HCT116 (cell line): ENCODE results near the gene SDK1. TPM values are rescaled to one million over a fixed set of nuclear protein-coding genes. Genes with fewer than 3 reads are reported as not detected.

Experiments used
- ATAC-seq: fragments of 200-7000 bp; cut with Tn5 transposase; 2 replicates; pipeline ENCODE4 v1.9.1; 2020; ENCODE audit warnings: mild to moderate bottlenecking, moderate library complexity
- BruUV-seq: library from RNA; stranded (reverse); fragments of 400-500 nt; replicated peaks from 2 replicates; lab custom pipeline; 2021; lab: Mats Ljungman, UMichigan
- CTCF ChIA-PET: fragments of 300-600 bp; sonication (Branson Sonifier 250); formaldehyde crosslinking; loops from one replicate; lab custom pipeline; 2021; ENCODE audit warnings: antibody characterized with exemption; lab: Charles Lee
- POLR2A ChIA-PET: fragments of 300-600, 350-600 bp; sonication (Branson Sonifier 250); formaldehyde crosslinking; loops from one replicate; lab custom pipeline; 2021; ENCODE audit warnings: antibody characterized with exemption; lab: Charles Lee
- RAD21 ChIA-PET, 2 experiments: fragments of 300-600 bp; sonication (Branson Sonifier 250); formaldehyde crosslinking; loops; one replicate each; lab custom pipeline; 2023; ENCODE audit warnings: low total read pairs in 2 of 2; ENCODE audit not compliant: uncharacterized antibody in 2 of 2, unreplicated experiment in 2 of 2, low non-redundant PET in 1 of 2; lab: Charles Lee
- DNase-seq: peaks from one replicate; pipeline ENCODE4 v3.0.0-alpha.2; 2010; ENCODE audit warnings: low read depth, low spot score
- H2AFZ ChIP-seq: fragments of 200-600 bp; shearing (Covaris generic), sonication (generic); 2 replicates; pipeline ENCODE4 v1.6.1; 2017; ENCODE audit warnings: low read depth, mixed run types, mixed read lengths, antibody characterized with exemption, low read length; ENCODE audit not compliant: poor library complexity, severe bottlenecking
- H3K27ac ChIP-seq: 2 replicates; pipeline ENCODE4 v1.5.1; 2012; ENCODE audit warnings: low read depth, low read length
- H3K27me3 ChIP-seq: fragments of 200-600 bp; sonication (generic); 2 replicates; pipeline ENCODE4 v1.6.1; 2016; ENCODE audit warnings: mixed run types, low read length, mixed read lengths; ENCODE audit not compliant: insufficient read depth
- H3K36me3 ChIP-seq, 2 experiments: fragments of 200-500 bp in 1 of 2; fragments of 200-600 bp in 1 of 2; sonication (Bioruptor generic) in 1 of 2; sonication (generic) in 1 of 2; 2 replicates each; pipeline versions ENCODE4 v1.5.1 to v1.6.1; 2014 to 2016; ENCODE audit warnings: low read length in 2 of 2, inconsistent platforms in 1 of 2, mixed read lengths in 1 of 2, mixed run types in 1 of 2; ENCODE audit not compliant: insufficient read depth in 2 of 2, control insufficient read depth in 1 of 2
- H3K4me1 ChIP-seq, 2 experiments: fragments of 200-600 bp in 1 of 2; sonication (generic) in 1 of 2; 2 replicates each; pipeline versions ENCODE4 v1.5.1 to v1.6.1; 2012 to 2017; ENCODE audit warnings: low read length in 2 of 2, inconsistent platforms in 1 of 2, mild to moderate bottlenecking in 1 of 2, mixed read lengths in 1 of 2, mixed run types in 1 of 2, moderate library complexity in 1 of 2; ENCODE audit not compliant: insufficient read depth in 2 of 2, control insufficient read depth in 1 of 2
- H3K4me2 ChIP-seq: fragments of 200-600 bp; sonication (generic); 2 replicates; pipeline ENCODE4 v1.6.1; 2017; ENCODE audit warnings: mixed run types, low read length, mixed read lengths
- H3K4me3 ChIP-seq, 2 experiments: fragments of 200-600 bp in 1 of 2; sonication (generic) in 1 of 2; replicated peaks in 1 of 2; 2 replicates each; pipeline ENCODE4 v1.5.1; 2011 to 2016; ENCODE audit warnings: low read length in 2 of 2, control low read depth in 1 of 2, low read depth in 1 of 2, mild to moderate bottlenecking in 1 of 2, mixed read lengths in 1 of 2, mixed run types in 1 of 2
- H3K79me2 ChIP-seq: fragments of 200-600 bp; sonication (generic); 2 replicates; pipeline ENCODE4 v1.6.1; 2017; ENCODE audit warnings: mild to moderate bottlenecking, mixed run types, low read length, moderate library complexity, mixed read lengths; ENCODE audit not compliant: insufficient read depth
- H3K9ac ChIP-seq: fragments of 200-600 bp; sonication (generic); 2 replicates; pipeline ENCODE4 v1.6.1; 2016; ENCODE audit warnings: low read length, mixed read lengths
- H3K9me2 ChIP-seq: fragments of 200-600 bp; sonication (generic), shearing (Covaris generic); 2 replicates; pipeline ENCODE4 v1.6.1; 2017; ENCODE audit warnings: mixed run types, mild to moderate bottlenecking, moderate library complexity; ENCODE audit not compliant: insufficient read depth
- H3K9me3 ChIP-seq, 2 experiments: fragments of 200-500 bp in 1 of 2; fragments of 200-600 bp in 1 of 2; sonication (Bioruptor generic) in 1 of 2; sonication (generic) in 1 of 2; 2 replicates each; pipeline ENCODE4 v1.6.1; 2014 to 2017; ENCODE audit warnings: low read length in 2 of 2, mixed read lengths in 2 of 2, inconsistent platforms in 1 of 2, low read depth in 1 of 2, mild to moderate bottlenecking in 1 of 2, mixed run types in 1 of 2, moderate library complexity in 1 of 2; ENCODE audit not compliant: control insufficient read depth in 1 of 2, insufficient read depth in 1 of 2
- H4K20me1 ChIP-seq: fragments of 200-600 bp; sonication (generic), shearing (Covaris generic); 2 replicates; pipeline ENCODE4 v1.6.1; 2017; ENCODE audit warnings: mixed run types, mild to moderate bottlenecking, moderate library complexity; ENCODE audit not compliant: insufficient read depth
- ATF3 ChIP-seq: IDR thresholded peaks from 2 replicates; pipeline ENCODE4 v1.6.1; 2012
- CTCF ChIP-seq, 3 experiments: fragments of 200-600 bp in 1 of 3; sonication (generic) in 1 of 3; IDR thresholded peaks in 2 of 3; conservative IDR thresholded peaks in 1 of 3; 2 replicates each; pipeline ENCODE4 v1.5.1; 2012 to 2017; ENCODE audit warnings: low read depth in 2 of 3, low read length in 2 of 3, antibody characterized with exemption in 1 of 3, borderline replicate concordance in 1 of 3, control low read depth in 1 of 3, mild to moderate bottlenecking in 1 of 3, mixed read lengths in 1 of 3, mixed run types in 1 of 3, moderate library complexity in 1 of 3; ENCODE audit not compliant: insufficient read depth in 1 of 3
- ELF1 ChIP-seq: IDR thresholded peaks from 2 replicates; pipeline ENCODE4 v1.6.1; 2012; ENCODE audit warnings: low read depth, borderline replicate concordance
- EZH2 ChIP-seq: fragments of 200-600 bp; sonication (generic); IDR thresholded peaks from 2 replicates; pipeline ENCODE4 v1.6.1; 2017; ENCODE audit warnings: antibody characterized with exemption, mixed run types
- EZH2phosphoT487 ChIP-seq: fragments of 200-600 bp; IDR thresholded peaks from 2 replicates; pipeline ENCODE4 v1.6.1; 2018; ENCODE audit warnings: antibody characterized with exemption, borderline replicate concordance
- SP1 ChIP-seq: IDR thresholded peaks from 2 replicates; pipeline ENCODE4 v1.6.1; 2012; ENCODE audit warnings: low read depth
- SRF ChIP-seq: IDR thresholded peaks from 2 replicates; pipeline ENCODE4 v1.6.1; 2012; ENCODE audit warnings: low read depth
- TCF7L2 ChIP-seq: IDR thresholded peaks from 2 replicates; pipeline ENCODE4 v1.7.0; 2011; ENCODE audit warnings: borderline replicate concordance, inconsistent platforms; ENCODE audit not compliant: insufficient read depth, insufficient read length; ENCODE audit errors: extremely low read depth
- YY1 ChIP-seq: IDR thresholded peaks from 2 replicates; pipeline ENCODE4 v1.6.1; 2011; ENCODE audit warnings: low read length, low read depth, moderate library complexity, mild to moderate bottlenecking; ENCODE audit not compliant: insufficient replicate concordance; ENCODE audit errors: extremely low read depth
- ZBTB33 ChIP-seq: IDR thresholded peaks from 2 replicates; pipeline ENCODE4 v1.6.1; 2011; ENCODE audit warnings: mild to moderate bottlenecking, low read length, moderate library complexity; ENCODE audit not compliant: insufficient replicate concordance; ENCODE audit errors: extremely low read depth
- ZNF274 ChIP-seq: fragments of 200-500 bp; sonication (Bioruptor generic); IDR thresholded peaks from 2 replicates; pipeline ENCODE4 v1.6.1; 2014; ENCODE audit warnings: mild to moderate bottlenecking, low read depth, low read length, inconsistent platforms
- intact Hi-C: fragments of 100-400 bp; cut with micrococcal nuclease; formaldehyde crosslinking; loops from 2 replicates; pipeline ENCODE4 v1.10.0; 2022
- total RNA-seq: library from RNA; stranded (reverse); gene quantifications from one replicate; pipeline ENCODE4 v1.2.1, GENCODE V29; 2021; ENCODE audit not compliant: unreplicated experiment

Gene SDK1
- total RNA-seq, 1 experiment from 2014 or later: 0.05 TPM

GRCh38 chr7:4240520-4241303, 939.7 kb downstream of the SDK1 start:
- RAD21 ChIA-PET: no interaction called here
- POLR2A ChIA-PET: no interaction called here
- H3K9ac ChIP-seq: no peak overlapping the region
- H3K27me3 ChIP-seq: no peaks in the 10 kb centered on the region
- ATAC-seq (no peak), DNase-seq (no peak)
- intact Hi-C loops: no loop called here
- no peaks in the 10 kb centered on the region for H3K36me3 ChIP-seq
- H2AFZ ChIP-seq: no peak overlapping the region
- H3K4me3 ChIP-seq: no peak overlapping the region
- H3K9me3 ChIP-seq: no peaks in the 10 kb centered on the region; a peak in 1 of 4 replicates
- no TSS peak for BruUV-seq
- CTCF ChIA-PET: no interaction called here
- H3K4me2 ChIP-seq: no peak overlapping the region
- H3K4me1 ChIP-seq: no peaks in the 10 kb centered on the region
- TF ChIP-seq CTCF (IDR thresholded peaks at IDR 0.05 in 2 of 3, conservative IDR thresholded peaks at IDR 0.05 in 1 of 3; ENCODE audit: borderline replicate concordance in 1 of 3, insufficient read depth in 1 of 3, low read depth in 2 of 3, low read length in 2 of 3): no peak
- TF ChIP-seq ZNF274: no peak
- TF ChIP-seq TCF7L2: no peak
- no peak for TF ChIP-seq ELF1
- TF ChIP-seq EZH2phosphoT487: no peak
- H3K79me2 ChIP-seq: no peaks in the 10 kb centered on the region
- no peak overlapping the region for H3K27ac ChIP-seq
- H3K9me2 ChIP-seq: no peaks in the 10 kb centered on the region
- no peaks in the 10 kb centered on the region for H4K20me1 ChIP-seq

- BruUV-seq: no TSS peak
- ATAC-seq: no peak
- POLR2A ChIA-PET: no interaction called here
- no peak for DNase-seq
- intact Hi-C loops: no loop called here
- Histone ChIP-seq H3K36me3 (no peaks in the 10 kb centered on the region), H3K27me3 (no peaks in the 10 kb centered on the region), H2AFZ (no peak overlapping the region), H4K20me1 (no peaks in the 10 kb centered on the region), H3K9me3 (no peaks in the 10 kb centered on the region; a peak in 1 of 4 replicates), H3K9ac (no peak overlapping the region), H3K4me2 (no peak overlapping the region), H3K79me2 (no peaks in the 10 kb centered on the region), H3K4me1 (no peaks in the 10 kb centered on the region), H3K27ac (no peak overlapping the region), H3K9me2 (no peaks in the 10 kb centered on the region), H3K4me3 (no peak overlapping the region)
- CTCF ChIA-PET: no interaction called here
- RAD21 ChIA-PET: no interaction called here
- TF ChIP-seq ELF1 (no peak), EZH2 (no peak), ZBTB33 (no peak), ATF3 (no peak), SRF (no peak), SP1 (no peak), CTCF (IDR thresholded peaks at IDR 0.05 in 2 of 3, conservative IDR thresholded peaks at IDR 0.05 in 1 of 3; ENCODE audit: borderline replicate concordance in 1 of 3, insufficient read depth in 1 of 3, low read depth in 2 of 3, low read length in 2 of 3) (no peak), YY1 (no peak)
These were observed 940.2 kb downstream of the SDK1 start for GRCh38 chr7:4241304-4241612.
